Measurements from ENCODE around the gene PLCL1.

Gene PLCL1

GRCh38 chr2:198060277-198060676 is 255.9 kb downstream of the PLCL1 start:
- no peak for DNase-seq (ENCODE audit: low read depth in 2 of 2)

DNA sequence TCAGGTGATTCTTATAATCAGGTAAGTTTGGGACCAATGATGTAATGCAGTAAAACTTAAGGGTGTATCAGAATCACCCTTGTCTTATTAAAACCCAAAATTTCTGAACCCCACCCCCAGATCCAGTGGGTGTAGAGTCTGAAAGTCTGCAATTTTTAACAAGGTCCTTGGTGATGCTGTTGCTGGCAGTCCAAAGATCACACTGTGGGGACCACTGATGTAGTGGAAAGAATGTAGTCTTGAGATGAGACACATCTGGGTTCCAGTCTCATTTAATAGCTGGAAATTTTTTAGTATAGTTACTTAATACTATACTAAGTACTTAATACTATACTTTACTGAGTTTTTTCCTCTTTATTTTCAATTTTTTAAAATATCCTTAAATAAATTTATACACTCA is 258.4 kb downstream of the PLCL1 start:
- DNase-seq (ENCODE audit: low read depth in 2 of 2): no peak

DNA sequence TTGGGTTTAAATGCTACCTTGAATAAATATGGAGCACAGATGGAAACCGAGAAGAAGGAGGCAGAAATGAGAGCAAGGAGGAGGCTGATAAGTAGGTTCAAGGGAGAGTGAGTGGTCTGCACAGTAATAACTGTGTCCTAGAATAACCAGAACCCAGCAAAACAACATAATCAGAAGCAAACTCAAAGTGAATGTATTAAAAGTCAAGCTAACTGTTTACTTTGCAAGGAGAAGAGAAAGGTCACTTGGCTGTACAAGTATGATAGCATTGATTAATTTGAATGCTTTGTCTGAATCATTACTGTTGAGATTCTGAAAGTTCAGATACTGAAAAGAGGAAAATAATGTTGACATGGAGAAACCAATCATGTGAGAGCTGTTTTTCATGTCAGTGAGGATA is 258.8 kb downstream of the PLCL1 start:
- no peak for DNase-seq (ENCODE audit: low read depth in 2 of 2)

DNA sequence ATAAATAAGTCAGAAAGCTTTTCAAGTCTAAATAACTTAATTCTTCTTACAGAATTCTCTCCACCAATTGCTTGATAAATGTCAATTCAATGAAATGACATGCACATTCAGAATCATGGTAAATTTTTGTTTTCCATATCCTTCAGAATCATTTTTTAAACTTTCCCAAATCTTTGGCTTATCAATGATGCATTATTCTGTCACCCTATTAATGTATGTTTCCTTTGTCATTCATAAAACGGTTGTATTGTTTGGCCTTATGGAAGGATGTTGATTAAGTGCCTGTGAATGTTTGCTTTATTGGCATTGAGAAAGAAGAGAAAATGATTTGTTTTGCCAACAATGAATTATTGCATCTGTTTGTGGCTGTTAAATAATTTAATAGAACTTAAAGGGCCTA is 260.9 kb downstream of the PLCL1 start:
- DNase-seq (ENCODE audit: low read depth in 2 of 2): no peak

GRCh38 chr2:198066597-198066996 is 262.2 kb downstream of the PLCL1 start:
- no peak for DNase-seq (ENCODE audit: low read depth in 2 of 2)

DNA sequence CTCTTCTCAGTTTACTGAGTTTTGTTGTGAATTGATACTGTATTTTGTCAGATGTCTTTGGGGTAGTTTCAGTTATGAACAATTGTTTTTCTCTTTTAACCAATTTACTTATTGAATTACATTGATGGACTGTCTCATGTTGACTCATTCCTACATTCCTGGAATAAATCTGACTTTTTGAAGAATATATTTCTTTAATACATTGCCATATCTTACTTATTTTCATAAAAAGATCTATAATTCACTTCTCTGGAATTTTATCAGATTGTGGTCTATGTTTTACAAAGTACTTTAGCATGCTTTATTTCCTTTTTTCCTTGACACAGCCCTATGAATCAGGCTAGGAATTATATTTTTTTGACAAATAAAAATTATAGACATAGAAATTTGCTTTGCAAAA is 268.3 kb downstream of the PLCL1 start:
- DNase-seq (ENCODE audit: low read depth in 2 of 2): no peak

DNA sequence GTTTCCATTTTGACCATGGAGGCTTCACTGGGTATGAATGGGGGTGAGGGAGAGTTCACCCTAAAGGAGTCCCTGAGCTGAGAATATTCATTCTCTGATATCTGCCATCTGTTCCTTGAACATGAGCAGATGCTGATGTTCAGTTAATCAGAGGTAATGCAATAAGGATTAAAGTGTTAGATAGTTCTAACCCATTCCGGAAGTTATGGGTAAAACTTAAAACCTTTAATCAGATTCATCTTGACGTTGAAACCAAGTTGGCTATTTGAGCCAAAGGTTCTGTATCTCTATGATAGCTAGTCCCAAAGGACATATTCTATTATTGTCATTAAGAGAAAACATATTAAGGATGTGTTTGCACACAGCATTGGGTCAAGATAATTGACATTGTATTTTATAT is 268.9 kb downstream of the PLCL1 start:
- DNase-seq (ENCODE audit: low read depth in 2 of 2): no peak

GRCh38 chr2:198077477-198077876 is 273.1 kb downstream of the PLCL1 start:
- no peak for DNase-seq (ENCODE audit: low read depth in 2 of 2)

DNA sequence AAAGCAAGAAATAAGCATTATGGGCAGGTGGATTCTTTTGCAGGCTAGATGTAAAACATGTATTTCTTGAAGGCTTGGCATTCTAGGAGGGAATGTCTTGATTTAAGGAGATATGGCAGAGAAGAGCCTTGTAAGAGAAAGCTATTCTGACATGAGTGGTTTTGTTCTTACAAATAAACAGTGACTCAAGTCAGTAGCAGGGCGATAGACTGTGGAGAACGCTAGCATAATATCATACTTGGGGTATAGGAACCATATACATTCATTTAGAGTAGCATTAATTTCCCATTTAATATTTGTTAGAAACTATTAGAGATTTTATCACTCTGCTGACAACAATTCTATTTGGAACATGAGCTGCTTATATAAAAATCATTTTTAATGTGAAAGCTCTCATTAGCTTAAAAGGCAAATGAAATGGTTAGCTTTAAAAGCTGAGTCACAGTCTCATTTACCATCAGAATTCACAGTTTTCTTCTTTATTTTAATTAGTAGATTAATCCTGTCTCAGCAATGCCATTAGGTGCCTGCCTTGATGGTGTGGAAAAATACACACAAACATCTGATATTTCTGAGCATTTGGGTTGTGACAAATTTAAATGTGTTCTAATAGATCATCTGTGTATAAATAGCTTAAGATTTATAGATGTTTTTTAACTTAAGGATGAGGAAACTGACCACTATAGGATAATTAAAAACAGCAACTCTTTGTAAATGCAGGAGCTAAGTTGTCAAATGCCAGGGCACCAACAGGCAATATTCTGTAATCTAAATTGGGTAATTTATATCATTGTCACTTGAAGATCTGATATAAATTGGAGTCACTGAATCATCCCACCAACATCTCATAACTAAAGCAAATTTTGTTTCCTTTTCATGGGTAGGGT is 276.7 kb downstream of the PLCL1 start:
- DNase-seq (ENCODE audit: low read depth in 2 of 2): no peak

DNA sequence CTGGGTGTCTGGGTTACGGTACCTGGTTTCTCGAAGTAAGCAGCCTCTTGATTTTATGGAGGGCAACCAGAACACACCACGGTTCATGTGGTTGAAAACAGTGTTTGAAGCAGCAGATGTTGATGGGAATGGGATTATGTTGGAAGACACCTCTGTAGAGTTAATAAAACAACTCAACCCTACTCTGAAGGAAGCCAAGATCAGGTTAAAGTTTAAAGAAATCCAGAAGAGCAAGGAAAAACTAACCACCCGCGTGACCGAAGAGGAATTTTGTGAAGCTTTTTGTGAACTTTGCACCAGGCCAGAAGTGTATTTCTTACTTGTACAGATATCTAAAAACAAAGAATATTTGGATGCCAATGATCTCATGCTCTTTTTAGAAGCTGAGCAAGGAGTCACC is 279.8 kb downstream of the PLCL1 start:
- DNase-seq (ENCODE audit: low read depth in 2 of 2): no peak

DNA sequence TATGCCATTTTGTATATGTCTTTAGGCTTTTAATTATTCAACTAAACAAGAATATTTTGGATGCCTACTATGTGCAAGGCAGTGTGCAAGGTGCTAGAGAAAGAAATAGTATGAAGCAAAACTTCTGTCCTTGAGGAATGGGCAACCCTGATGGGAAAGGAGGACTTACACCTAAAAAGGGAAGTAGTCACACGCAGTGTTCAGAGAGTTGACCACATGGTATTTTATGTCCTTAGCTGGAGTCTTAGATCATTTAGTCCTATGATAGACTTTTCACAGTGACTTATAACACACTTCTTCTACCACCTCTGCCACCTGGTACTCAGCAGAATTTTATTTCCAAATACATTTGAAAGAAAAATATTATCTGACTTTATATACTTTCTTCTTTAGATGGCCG is 291.6 kb downstream of the PLCL1 start:
- no peak for DNase-seq (ENCODE audit: low read depth in 2 of 2)

GRCh38 chr2:198096965-198097364 is 292.6 kb downstream of the PLCL1 start:
- DNase-seq (ENCODE audit: low read depth in 2 of 2): no peak

DNA sequence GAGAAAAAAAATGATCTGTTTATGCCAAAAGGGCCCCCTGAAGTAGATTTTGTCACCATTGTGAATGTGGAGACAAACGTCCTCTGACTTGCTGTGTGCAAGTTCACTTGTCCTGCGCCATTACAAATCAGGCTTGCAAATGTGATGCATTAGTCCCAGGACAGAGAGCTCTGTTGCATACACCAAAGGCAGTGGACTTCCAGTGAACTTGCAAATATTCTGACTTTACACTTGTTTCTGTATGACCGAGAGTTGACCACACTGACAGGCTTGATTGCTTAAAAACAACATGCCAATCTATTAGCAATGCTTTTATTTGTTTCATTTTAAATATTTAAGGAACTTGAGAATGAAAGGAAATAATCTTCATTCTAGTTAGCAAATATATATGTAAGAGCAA is 293.2 kb downstream of the PLCL1 start:
- DNase-seq (ENCODE audit: low read depth in 2 of 2): no peak

DNA sequence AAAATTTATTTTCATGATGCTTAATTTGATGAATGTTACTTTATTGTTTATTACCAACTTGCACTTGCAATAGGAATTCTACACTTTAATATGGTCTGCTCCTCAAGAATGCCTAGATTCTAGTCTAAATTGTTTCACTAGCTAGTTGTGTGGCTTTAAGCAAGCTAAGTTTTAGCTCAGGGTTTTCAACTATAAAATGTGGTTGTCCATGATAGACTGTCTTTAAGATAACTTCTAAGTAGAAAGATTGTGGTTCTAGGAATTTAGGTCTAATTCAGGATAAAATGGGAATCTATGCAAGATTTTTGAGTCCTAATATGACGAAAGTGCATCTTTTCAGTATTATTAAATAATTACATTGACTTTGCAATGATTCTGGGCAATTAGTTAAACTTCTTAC is 294.0 kb downstream of the PLCL1 start:
- no peak for DNase-seq (ENCODE audit: low read depth in 2 of 2)

DNA sequence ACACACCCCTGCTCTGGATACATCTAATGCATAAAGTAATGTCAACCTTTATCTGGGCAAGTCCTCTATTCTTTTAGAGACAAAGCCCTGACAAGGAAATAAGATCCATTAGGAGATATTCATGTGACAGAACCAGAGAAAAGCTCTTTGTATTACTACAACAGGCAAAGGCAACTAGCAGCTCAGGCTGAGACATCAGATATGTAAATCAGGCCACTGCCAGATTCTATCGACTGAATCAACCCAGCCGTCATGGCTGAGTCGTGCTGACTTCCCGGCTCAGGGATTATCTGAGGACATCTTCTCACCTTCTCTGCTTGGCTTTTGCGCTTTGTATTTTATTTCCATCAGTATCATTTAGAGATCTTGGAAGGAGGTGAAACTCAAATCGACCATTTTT is 294.5 kb downstream of the PLCL1 start:
- DNase-seq (ENCODE audit: low read depth in 2 of 2): no peak

GRCh38 chr2:198100346-198100745 is 296.0 kb downstream of the PLCL1 start:
- no peak for DNase-seq (ENCODE audit: low read depth in 2 of 2)

- DNase-seq (ENCODE audit: low read depth in 2 of 2): no peak
Observed at GRCh38 chr2:198101688-198102087, 297.3 kb downstream of the PLCL1 start.

DNA sequence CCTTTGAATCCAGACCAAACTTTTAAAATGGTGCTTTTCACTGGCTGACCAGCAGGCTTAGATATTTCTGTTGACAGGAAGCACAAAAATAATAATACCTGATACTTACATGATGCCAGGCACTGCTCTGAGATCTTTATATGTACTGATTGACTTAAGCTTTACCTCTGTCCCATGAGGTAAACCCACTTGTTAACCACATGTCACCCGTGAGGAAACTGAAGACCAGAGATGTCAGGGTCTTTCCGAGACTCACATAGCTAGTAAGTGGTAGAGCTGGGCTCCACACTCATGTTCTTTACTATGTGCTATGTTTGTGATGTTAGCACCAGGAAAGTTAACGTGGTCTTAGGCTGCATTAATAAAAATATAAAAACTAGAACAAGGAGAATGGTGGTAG is 297.7 kb downstream of the PLCL1 start:
- no peak for DNase-seq (ENCODE audit: low read depth in 2 of 2)

DNA sequence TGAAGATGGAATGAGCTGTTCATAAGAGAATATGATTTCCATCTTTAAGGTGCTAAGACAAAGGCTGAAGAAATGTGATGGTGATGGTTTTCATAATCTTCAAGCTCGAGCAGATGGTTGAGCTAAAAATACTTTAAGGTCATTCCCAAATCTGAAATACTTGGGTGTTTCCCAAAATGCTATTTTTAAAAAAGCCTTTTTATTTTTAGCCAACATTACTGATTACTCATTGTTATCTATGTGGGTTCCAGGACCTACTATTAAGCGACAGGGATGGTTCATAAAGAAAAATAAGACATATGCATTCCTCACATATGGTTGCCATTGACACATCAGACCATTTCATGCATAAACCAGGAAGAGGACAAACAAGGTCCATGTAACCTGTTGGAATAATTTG is 298.5 kb downstream of the PLCL1 start:
- no peak for DNase-seq (ENCODE audit: low read depth in 2 of 2)

- no peak for DNase-seq (ENCODE audit: low read depth in 2 of 2)
Observed at GRCh38 chr2:198106621-198107385, 302.4 kb downstream of the PLCL1 start.

- DNase-seq (ENCODE audit: low read depth in 2 of 2): no peak
Observed at GRCh38 chr2:198113316-198113715, 308.9 kb downstream of the PLCL1 start.

- no peak for DNase-seq (ENCODE audit: low read depth in 2 of 2)
Observed at GRCh38 chr2:198114064-198114463, 309.7 kb downstream of the PLCL1 start.

DNA sequence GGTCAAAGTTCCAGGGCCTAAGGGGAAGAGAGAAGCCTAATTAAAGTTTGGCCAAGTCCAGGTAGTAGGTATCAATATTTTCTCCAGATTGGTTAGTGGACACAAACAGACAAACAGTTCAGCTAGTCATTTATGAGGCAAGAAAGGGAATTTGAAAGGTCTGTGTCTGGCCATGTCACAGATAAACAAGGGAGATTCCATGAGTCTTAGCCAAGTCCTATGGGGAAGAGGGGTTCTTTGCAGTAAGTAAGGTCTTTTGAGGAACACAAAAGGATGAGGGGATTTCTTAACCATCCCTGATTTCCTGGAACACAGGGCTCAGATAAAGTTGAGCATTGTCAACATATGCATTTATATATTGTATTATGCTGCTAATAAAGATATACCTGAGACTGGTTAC is 310.8 kb downstream of the PLCL1 start:
- no peak for DNase-seq (ENCODE audit: low read depth in 2 of 2)
